ENCODE results near the gene ATP13A2.

Gene ATP13A2

DNA sequence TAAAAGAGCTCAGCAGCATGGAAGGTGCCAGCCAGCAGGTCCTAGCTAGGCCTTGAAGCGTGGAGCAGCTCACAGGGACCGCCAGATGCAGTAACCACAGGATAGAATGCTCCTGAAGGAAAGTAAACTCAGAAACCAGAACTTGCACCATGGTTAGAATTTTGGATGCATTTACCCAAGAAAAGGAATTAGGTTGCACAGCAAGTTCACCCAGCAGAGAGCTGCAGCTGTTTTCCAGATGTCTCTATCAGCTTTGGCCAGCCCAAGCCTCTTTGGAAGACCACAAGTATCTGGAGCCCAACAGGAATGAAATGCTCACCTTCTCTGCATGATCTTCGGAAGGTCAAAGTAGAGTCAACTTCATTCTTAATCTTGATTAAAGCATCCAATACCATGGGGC, 21.0 kb upstream of the ATP13A2 start:
- DNase-seq (ENCODE audit: low spot score) (no peak), FAIRE-seq (no peak)

DNA sequence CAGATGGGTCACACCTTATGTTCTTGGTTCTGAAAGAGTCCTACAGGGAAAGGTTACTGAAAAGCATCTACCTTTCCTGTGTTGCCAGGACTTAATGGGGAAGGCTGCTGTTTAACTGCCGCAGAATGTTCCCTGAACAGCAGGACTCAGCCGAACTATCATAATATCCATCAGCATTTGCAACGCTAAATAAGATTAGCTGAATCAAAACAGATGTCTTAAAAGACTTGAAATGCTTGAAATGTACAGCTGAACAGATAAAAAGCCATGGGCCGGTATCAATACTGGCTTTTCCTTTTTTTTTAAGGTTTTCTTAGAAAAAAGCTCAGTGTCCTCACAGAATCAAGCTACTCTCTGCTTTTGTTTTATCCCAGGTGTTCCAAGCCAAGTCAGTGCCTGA, 19.7 kb upstream of the ATP13A2 start:
- no peak for FAIRE-seq
- DNase-seq (ENCODE audit: low spot score): no peak

DNA sequence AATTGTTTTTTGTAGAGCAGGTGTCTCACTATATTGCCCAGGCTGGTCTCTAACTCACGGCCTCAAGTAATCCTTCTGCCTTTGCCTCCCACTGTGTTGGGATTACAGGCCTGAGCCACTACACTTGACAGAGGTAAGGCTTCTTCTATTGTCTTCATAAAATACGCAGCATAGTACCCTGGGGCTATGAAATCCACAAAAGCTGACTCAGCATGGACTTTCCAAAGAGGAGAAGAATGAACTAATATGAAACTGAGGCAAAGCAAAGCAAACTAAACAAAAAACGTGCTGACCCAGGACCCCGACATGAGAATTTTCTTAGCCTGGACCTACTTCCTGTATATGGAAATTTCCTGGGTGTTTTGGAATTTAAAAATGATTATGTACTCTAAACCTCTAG, 18.5 kb upstream of the ATP13A2 start:
- DNase-seq (ENCODE audit: low spot score) (no peak), FAIRE-seq (no peak)

DNA sequence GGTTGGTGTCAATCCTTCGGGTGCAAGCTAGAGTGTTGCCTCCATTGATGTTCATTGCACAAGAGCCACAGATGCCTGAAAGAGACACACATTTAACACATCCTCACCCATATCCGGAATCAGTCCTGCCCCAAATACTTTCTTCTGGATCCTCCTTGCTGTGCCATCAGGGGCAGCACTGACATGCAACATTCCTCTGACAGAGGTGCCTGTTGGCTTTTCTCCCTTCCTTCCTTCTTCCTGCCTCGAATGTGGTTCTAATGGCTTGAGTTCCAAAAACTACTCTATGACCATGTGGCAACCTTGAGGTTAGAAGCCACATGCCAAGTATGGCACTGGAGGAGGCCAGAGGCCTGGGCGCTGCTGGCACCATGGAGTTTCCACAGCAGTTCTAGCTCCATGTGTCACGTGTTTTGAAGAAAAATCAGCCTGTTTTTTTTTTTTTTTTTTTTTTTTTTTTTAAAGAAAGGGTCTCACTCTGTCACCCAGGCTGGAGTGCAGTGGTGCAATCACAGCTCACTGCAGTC, 17.0 kb upstream of the ATP13A2 start:
- DNase-seq (ENCODE audit: low spot score) (no peak), FAIRE-seq (no peak)

DNA sequence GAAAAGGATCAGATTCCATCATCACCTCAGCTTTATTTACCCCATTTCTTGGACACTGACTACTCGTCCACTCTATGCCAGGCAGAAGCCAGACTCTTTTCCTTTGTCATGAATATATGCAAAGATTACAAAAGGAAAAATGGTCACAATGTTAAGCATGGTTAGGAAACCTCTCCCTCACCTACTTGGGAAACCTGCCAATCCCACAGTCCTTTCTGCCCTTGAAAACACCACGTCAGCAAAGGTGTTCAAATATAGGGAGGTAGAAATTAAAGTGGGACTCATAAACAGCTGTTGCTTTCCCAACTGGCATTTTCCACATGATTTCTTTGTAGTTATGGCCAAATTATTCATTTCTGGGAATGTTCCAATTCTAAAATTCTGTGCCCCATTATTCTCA, 16.2 kb upstream of the ATP13A2 start:
- FAIRE-seq (no peak), DNase-seq (ENCODE audit: low spot score) (no peak)

DNA sequence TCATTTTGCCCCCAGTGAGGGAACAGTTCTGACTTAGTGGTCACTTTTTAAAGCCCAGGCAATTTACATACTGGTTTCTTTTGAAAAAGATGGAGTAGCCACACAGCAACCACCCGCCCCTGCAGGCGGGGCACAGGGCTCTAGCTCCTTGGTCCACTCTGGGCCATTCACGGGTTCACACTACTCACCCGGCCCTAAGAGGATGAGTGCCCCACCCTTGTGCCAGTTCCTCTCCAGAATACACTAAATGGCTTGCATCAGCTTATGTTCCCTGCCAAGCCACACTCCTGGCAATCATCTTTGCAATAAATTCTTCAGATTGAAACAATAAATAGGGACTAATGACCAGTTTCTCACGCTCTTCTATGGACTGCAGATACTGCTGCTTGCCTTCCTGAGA, 15.7 kb upstream of the ATP13A2 start:
- DNase-seq (ENCODE audit: low spot score) (no peak), FAIRE-seq (no peak)

DNA sequence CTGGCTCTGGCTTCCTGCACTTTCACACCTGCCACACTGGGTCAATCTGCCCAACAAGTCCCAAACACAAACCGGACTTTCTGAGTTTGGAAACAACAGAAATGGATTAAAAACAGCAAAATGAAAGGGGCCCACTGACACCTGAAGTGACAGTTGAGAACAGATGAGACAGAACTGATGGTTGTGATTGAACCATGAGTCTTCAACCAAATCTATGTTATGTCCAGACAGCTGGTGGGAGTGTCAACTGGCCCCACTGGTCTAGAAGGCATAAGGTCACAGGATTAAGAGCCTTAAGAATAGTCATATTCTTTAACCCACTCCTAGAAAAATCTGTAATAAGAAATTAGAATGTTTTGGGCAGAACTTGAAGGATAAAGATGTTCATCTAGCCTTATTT, 13.0 kb upstream of the ATP13A2 start:
- FAIRE-seq (no peak), DNase-seq (ENCODE audit: low spot score) (no peak)

DNA sequence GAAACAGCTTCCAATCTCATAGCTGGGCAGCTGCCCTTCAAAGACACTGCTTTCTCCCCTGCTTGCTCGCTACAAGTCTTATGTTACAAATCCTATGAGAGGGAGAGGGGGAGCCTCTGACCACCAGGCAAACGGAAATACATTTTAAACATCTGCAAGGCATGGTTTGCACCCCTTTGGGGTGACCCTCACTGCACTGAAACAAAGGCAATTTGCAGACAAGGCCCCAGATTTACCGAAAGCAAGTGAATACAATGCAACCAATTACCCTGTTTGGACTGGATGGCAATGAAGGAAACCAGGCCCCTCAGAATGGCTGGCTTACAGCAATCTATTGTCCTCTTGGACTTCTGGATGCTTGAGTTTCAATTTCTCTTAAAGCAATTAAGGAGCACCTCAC, 11.8 kb upstream of the ATP13A2 start:
- no peak for FAIRE-seq
- DNase-seq (ENCODE audit: low spot score): no peak

DNA sequence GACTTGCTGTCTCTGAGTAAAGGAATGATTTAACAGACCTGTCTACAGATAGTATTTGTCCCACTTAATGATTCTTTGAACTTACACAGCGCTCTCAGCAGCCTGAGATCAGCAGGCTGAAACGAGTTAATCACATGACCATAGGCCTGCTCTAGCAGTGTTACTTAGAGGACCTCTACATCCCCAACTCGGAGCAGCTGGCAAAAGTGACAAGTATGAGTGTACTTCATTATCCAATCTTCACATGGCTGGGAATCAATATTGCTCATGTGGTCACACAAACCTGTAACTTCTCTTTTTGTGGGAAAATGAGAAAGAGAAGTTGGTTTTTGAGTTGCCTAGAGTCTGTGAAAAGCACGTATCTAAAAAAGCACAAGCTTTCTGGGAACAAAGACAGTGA, 11.4 kb upstream of the ATP13A2 start:
- DNase-seq (ENCODE audit: low spot score) (no peak), FAIRE-seq (no peak)

DNA sequence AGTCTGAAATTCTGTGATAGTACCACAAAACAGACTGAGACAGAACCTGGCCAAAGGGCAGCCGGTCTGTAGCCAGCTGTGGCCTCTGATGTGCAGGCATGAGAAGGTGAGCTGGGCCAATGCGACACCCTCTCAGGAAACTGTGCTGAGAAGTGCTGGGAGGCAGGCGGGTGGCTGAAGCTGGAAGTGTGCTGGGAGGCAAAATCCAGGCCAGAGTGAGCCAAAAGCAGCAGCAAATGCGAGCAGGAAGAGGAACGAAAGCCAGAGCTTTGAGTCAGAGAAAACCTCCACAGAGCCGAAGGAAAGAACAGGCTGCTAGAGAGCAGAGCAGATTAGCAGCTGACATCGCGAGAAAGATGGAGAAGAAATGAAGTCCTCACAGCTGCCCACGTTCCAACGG, 10.2 kb upstream of the ATP13A2 start:
- FAIRE-seq (no peak), DNase-seq (ENCODE audit: low spot score) (no peak)

DNA sequence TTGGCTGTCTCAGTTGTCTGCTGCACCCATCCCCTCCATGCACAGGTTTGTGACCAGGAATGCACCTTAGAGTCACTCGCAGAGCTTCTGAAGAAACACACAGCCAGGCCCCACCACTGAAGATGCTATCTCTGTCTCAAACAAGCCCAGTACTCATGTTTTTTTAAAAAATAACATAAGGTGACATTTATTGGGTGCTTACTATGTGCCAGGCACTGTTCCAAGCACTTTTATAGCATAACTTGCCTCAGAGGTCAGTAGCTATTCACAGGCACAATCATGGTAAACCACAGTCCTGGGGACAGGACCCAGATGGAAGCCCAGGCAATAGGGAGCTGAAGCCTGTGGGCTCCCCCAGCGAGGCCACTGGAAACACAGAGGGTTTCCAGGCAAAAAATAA, 8.8 kb upstream of the ATP13A2 start:
- DNase-seq (ENCODE audit: low spot score): no peak
- no peak for FAIRE-seq

DNA sequence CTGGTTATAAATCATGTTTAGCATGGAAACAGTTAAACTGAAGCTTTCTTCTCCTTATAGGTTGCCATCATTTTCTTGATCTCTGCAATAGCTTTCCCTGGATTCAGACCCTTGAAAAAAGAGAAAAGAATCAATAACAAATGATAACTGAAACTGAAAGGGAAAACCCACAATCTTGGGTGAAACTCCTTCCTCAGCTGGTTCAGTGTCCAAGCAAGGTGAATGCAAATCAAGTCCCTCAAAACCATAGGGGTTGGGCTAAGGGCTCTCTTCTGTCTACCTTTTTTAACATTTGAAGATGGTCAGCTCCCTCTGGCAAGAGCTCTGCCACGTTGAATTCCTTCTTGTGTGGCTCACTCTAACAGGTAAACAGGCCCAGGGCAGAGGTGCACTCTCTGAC, 7.1 kb upstream of the ATP13A2 start:
- no peak for DNase-seq (ENCODE audit: low spot score)
- FAIRE-seq: no peak

DNA sequence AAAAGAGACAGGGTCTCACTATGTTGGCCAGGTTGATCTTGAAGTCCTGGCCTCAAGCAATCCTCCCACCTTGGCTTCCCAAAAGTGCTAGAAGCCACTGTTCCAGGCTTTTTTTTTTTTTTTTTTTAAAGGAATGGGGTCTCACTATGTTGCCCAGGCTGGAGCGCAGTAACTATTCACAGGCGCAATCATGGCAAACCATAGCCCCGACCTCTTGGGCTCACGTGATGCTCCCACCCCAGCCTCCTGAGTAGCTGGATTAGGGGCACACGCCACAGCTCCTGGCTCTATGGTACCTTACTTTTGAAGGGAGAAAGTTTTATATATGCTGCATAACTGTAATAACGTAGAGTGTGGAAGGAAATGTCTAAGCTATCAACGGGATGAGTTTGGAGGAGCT, 5.7 kb upstream of the ATP13A2 start:
- FAIRE-seq (no peak), DNase-seq (ENCODE audit: low spot score) (no peak)

DNA sequence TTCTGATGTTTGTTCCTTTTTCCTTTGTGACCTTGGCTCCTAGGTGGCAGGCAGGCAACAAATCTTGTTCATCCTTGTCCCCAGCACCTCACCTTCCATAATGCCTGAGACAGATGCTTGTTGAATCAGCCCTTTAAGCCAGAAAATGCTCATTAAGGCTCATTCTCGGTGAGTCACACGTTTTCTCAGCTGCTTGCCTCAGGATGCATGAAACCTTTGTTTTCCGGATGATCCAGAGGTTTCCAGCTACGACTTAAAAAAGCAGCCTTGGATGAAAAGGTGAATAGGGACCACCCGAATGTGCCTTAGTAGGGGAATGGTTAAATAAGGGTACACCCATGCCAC, 4.6 kb upstream of the ATP13A2 start:
- FAIRE-seq (no peak), DNase-seq (ENCODE audit: low spot score) (no peak)

DNA sequence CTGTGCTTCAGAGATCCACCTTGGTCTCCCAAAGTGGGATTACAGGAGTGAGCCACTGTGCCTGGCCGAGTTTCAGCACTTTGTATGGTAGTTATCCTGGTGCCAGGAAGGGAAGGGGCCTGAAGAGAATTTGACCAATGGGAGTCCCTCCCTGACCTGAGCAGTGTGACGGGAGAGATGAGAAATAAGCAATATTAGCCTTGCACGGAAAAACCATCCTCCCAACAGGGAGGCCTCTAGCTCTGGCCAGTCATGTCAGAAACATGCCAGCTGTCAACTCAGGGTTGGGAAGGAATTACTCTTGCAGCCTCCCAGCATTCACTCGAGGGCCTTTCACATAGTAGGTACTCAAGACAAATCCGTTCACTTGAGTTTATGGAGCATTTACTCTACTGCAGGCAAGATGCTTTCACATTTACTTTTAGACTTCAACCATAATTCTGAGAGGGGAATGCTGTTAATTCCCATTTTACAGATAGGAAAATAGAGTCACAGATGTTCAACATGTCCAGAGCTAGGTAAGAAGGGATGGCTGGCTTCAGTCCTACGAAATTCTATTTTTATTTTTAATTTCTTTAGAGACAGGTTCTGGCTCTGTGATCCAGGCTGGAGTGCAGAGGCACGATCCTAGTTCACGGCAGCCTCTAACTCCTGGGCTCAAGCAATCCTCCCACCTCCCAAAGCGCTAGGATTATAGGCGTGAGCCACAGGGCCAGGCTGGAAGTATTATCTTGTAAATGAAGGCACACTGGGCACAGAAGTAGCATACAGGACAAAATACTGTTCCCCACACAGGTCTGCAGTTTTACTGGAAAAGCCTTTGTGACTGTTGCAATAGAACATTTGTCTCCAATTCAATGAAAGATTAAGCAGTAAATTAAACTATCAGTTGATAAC, 3.2 kb upstream of the ATP13A2 start:
- FAIRE-seq (no peak), DNase-seq (ENCODE audit: low spot score) (no peak)

DNA sequence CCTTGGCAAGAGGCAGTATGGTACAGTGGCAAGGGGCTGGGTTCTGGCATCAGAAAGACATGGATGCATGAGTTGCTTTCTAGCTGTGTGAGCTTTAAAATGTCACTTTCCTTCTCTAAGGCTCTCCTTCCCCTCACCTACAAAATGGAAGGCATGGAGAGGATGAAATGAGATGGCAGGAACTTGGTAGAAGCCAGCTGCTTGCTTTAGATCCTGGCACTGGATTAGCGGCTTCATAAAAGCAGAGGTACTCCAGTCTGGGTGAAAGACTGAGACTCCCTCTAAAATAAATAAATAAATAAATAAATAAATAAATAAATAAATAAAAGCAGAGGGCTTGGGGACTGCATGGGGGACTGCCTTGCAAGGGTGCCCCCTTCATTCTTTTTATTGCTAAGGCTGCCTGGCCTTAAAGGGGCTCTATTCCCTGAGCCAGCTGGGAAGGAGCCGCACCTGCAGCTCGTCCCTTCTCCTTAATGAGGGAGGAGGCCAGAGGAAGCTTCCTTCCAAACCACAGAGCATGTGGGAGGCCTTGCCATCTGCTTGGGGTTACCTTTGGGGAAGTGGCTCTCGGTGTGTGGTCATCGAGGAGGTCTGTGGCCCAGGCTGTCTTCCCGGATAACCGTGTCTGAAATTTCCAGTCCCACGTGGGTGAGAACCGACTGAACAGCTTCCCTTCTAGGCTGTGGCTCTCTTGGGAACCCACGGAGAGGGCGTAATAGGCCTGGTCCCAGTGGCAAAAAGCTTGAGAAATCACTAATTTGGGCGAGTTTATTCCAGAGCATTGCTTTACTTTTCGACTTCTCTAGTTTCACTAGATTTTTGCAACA, 2.0 kb upstream of the ATP13A2 start:
- no peak for DNase-seq (ENCODE audit: low spot score)
- no peak for FAIRE-seq

DNA sequence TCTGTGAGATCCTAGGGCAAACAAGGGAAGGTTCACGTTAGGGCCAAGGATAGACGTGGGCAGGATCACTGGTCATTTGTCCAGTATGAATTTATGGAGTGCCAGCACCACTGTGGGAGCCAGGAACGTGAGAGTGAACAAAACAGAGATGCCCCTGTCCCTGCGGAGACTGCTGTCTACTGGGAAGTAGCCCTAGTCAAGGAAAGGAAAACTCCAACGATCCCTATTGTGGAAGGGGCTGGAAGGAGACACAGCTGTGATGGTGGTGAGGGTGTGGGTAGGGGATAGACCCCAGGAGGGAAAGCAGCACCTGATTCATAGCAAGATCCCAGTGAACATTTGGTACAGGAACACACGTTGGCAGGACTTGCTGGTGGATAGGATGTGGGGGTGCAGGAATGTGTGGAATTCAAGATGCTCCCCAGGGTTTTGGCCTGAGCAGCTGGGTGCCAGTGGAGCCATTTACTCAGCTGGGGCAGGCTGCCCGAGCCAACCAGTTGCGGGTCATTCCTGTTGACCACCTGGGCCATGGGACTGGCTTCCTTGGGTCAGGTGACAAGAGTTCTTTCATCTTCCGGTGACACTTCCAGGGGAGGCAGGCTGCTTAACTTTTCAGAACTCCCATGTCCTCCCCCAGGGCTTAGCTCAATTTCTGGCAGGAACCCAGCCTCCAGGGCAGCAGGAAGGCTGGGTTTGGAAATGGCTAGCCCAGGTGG, 1.2 kb upstream of the ATP13A2 start:
- DNase-seq (ENCODE audit: low spot score) (no peak), FAIRE-seq (no peak)

DNA sequence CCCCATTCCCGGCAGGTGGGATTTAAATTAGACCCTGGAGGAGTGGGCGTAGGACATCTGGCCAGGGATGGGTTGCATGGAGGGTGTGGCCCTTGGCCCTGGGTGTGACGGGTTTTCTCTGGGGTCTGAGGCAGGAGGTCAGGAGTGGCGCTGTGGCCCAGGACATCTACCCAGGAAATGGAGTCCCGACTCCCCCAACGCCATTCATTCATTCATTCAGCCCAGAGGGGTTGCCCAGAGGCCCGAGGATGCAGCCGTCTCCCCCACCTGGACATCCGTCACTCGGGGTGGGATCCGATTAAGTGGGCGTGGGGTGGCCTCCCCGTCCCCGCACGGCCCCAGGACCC, 663 bp downstream of the ATP13A2 start:
- no peak for DNase-seq (ENCODE audit: low spot score)
- no peak for FAIRE-seq

DNA sequence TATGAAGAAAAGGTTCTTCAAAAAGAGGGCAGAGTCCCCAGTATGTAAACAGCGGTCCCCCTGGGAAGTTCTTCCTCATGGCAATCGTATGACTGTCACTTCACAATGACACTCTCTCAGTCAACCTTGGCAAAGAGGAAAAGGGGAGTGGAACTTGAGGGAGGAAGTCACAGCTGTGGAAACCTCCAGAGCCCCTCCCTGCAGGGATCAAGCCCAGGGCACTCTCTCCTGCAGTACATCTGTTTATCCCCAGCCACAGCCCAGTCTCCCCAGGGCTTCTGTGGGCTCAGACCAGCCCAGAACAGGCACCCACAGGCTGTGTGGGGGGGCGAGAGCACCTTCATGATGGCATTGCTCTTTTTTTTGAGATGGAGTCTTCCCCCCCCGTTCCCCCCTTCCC, 2.0 kb downstream of the ATP13A2 start:
- FAIRE-seq (no peak), DNase-seq (ENCODE audit: low spot score) (no peak)

DNA sequence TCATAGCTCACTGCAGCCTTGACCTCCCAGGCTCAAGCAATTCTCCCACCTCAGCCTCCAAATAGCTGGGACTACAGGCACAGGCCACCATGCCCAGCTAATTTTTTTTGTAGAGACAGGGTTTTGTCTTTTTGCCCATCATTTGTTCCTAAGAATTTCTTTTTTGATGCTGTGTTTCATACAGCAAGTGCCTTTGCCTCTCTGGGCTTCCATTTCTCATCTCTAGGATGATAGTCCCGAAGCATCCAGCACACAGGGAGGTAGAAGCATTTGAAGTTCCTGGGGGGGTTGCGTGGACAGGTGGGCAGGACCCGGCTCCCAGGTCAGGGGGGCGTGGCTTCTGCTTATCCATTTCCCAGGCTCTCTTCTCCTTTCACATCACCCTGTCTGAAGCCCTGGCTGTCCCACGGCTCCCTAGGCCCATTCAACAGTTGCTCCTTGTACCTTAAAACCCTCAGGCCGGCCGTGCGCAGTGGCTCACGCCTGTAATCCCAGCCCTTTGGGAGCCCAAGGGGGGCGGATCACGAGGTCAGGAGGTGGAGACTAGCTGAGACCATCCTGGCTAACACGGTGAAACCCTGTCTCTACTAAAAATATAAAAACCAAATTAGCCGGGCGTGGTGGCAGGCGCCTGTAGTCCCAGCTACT, 3.4 kb downstream of the ATP13A2 start:
- FAIRE-seq (no peak), DNase-seq (ENCODE audit: low spot score) (no peak)

DNA sequence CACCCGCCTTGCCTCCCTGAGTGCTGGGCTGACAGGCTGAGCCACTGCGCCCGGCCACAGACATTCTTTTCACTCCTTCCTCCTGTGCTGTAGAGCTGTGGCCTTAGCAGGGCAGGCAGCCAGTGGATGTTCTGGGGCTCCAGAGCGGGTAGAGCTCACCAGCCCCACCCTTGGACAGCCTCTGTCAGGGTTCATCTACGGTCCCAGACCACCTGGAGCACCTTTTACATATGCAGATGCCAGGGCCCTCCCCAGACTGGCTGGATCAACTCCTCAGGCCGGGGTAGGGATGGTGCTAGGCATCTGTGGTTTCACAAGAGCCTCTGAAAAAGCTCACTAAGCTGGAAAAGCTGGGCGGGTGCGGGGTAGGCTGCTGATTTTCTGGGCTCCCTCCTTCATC, 4.6 kb downstream of the ATP13A2 start:
- FAIRE-seq (no peak), DNase-seq (ENCODE audit: low spot score) (no peak)

DNA sequence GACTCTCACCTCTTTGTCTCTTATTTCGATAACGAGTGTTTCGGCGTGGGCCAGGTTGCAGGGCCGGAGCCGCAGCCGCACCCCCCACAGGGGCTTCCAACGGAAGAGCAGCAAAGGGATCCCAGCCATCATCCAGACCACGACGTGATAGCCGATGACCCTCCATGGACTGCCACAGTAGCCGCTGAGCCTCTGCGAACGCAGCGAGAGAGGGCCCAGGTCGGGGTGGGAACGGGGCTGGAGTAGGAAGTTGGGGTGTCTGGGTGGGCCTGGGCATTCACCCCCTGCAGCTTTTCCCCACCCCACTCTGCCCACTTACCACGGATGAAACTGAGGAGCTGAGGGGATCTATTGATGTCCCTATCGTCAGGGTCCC, 6.4 kb downstream of the ATP13A2 start:
- FAIRE-seq (no peak), DNase-seq (ENCODE audit: low spot score) (no peak)

All from RCC 7860 (cell line).